K562 (cell line): ENCODE results near the gene TAS2R31. TPM values are rescaled to one million over a fixed set of nuclear protein-coding genes. Genes with fewer than 3 reads are reported as not detected.

Source experiments
- ATAC-seq: fragments of 200-7000 bp; cut with Tn5 transposase; 3 replicates; pipeline ENCODE4 v1.9.1; 2020; ENCODE audit warnings: moderate library complexity
- BruUV-seq: library from RNA; stranded (reverse); fragments of 400-500 nt; replicated peaks from 2 replicates; lab custom pipeline; 2021; lab: Mats Ljungman, UMichigan
- CTCF ChIA-PET: fragments of 300-600 bp; formaldehyde crosslinking; extraction: SDS; loops from one replicate; lab custom pipeline; 2021; ENCODE audit warnings: low intra/inter-chr PET ratio; lab: Yijun Ruan, JAX
- POLR2A ChIA-PET: fragments of 300-600, 350-650 bp; sonication (Branson Sonifier 250); formaldehyde crosslinking; extraction: SDS; loops from one replicate; lab custom pipeline; 2021; ENCODE audit warnings: antibody characterized with exemption, inconsistent platforms; lab: Yijun Ruan, JAX
- DNase-seq, 4 experiments: peaks; one replicate each; pipeline versions ENCODE4 v3.0.0 to v3.0.0-alpha.2; 2011 to 2018; ENCODE audit warnings: low spot score in 3 of 4, mixed read lengths in 3 of 4; ENCODE audit errors: extremely low read depth in 1 of 4
- FAIRE-seq: peaks from 2 replicates; lab custom pipeline; 2011; peaks lifted over from hg19 to GRCh38; lab: Jason Lieb, UNC
- H2AFZ ChIP-seq: 2 replicates; pipeline ENCODE4 v1.6.0; 2011; ENCODE audit warnings: low read depth, low read length, control low read depth, inconsistent platforms
- H3K27ac ChIP-seq: fragments of 200-600 bp; 3 replicates; pipeline ENCODE4 v1.8.0; 2011; ENCODE audit warnings: low read depth, mild to moderate bottlenecking, control low read depth, inconsistent platforms, low read length, moderate library complexity, mixed read lengths; ENCODE audit errors: extremely low read depth
- H3K27me3 ChIP-seq, 2 experiments: fragments of 300-600 bp in 1 of 2; 2 replicates in 1 of 2; 3 replicates in 1 of 2; pipeline versions ENCODE4 v1.6.0 to v1.8.0; 2011; ENCODE audit warnings: inconsistent platforms in 2 of 2, low read length in 2 of 2, mild to moderate bottlenecking in 1 of 2, mixed read lengths in 1 of 2, moderate library complexity in 1 of 2; ENCODE audit not compliant: control insufficient read depth in 2 of 2, insufficient read depth in 2 of 2
- H3K36me3 ChIP-seq: fragments of 300-600 bp; 3 replicates; pipeline ENCODE4 v1.8.0; 2011; ENCODE audit warnings: mild to moderate bottlenecking, low read length, inconsistent platforms; ENCODE audit not compliant: control insufficient read depth, insufficient read depth
- H3K4me1 ChIP-seq, 2 experiments: fragments of 200-600 bp in 1 of 2; replicated peaks in 1 of 2; 2 replicates in 1 of 2; 3 replicates in 1 of 2; pipeline versions ENCODE4 v1.5.1 to v1.8.0; 2011; ENCODE audit warnings: inconsistent platforms in 2 of 2, low read length in 2 of 2, mild to moderate bottlenecking in 1 of 2, mixed read lengths in 1 of 2, moderate library complexity in 1 of 2; ENCODE audit not compliant: control insufficient read depth in 2 of 2, insufficient read depth in 2 of 2
- H3K4me2 ChIP-seq: 2 replicates; pipeline ENCODE4 v1.6.1; 2011; ENCODE audit warnings: low read length, control low read depth, inconsistent platforms, mixed read lengths; ENCODE audit not compliant: insufficient read depth
- H3K4me3 ChIP-seq: fragments of 200-600 bp; sonication (generic), shearing (Covaris generic); 2 replicates; pipeline ENCODE4 v1.5.1; 2016; ENCODE audit warnings: control low read depth, inconsistent platforms
- H3K79me2 ChIP-seq: fragments of 200-600 bp; 3 replicates; pipeline ENCODE4 v1.8.0; 2011; ENCODE audit warnings: low read length, inconsistent platforms; ENCODE audit not compliant: control insufficient read depth, insufficient read depth
- H3K9ac ChIP-seq, 2 experiments: 2 replicates each; pipeline versions ENCODE4 v1.6.0 to v1.6.1; 2011; ENCODE audit warnings: low read depth in 2 of 2, low read length in 2 of 2, control low read depth in 1 of 2, inconsistent platforms in 1 of 2, mild to moderate bottlenecking in 1 of 2, mixed read lengths in 1 of 2; ENCODE audit not compliant: insufficient read depth in 1 of 2
- H3K9me1 ChIP-seq: one replicate; pipeline ENCODE4 v1.6.0; 2011; ENCODE audit warnings: inconsistent platforms, mild to moderate bottlenecking, low read length, moderate library complexity; ENCODE audit not compliant: control insufficient read depth, insufficient read depth
- H3K9me3 ChIP-seq: replicated peaks from 2 replicates; pipeline ENCODE4 v1.5.1; 2011; ENCODE audit warnings: low read depth, low read length, inconsistent platforms; ENCODE audit not compliant: control insufficient read depth, insufficient read depth
- H4K20me1 ChIP-seq: replicated peaks from 2 replicates; pipeline ENCODE4 v1.6.1; 2011; ENCODE audit warnings: low read length, inconsistent platforms, mixed read lengths; ENCODE audit not compliant: control insufficient read depth, insufficient read depth
- ARID3B ChIP-seq: fragments of 250-450 bp; sonication (Bioruptor Pico); IDR thresholded peaks from 2 replicates; pipeline ENCODE4 v1.4.0; 2020; ENCODE audit warnings: borderline replicate concordance
- BRF1 ChIP-seq: IDR thresholded peaks from 3 replicates; pipeline ENCODE4 v1.6.1; 2011; ENCODE audit warnings: borderline replicate concordance, mild to moderate bottlenecking; ENCODE audit not compliant: insufficient read length; ENCODE audit errors: extremely low read depth
- HEY1 ChIP-seq: fragments of 250-450 bp; sonication (Bioruptor Pico); IDR thresholded peaks from 2 replicates; pipeline ENCODE4 v1.5.0; 2020; ENCODE audit warnings: mild to moderate bottlenecking, moderate library complexity, borderline replicate concordance
- HLTF ChIP-seq: fragments of 450-650 bp; IDR thresholded peaks from 2 replicates; pipeline ENCODE4 v1.6.1; 2016
- MXD1 ChIP-seq: fragments of 250-450 bp; sonication (Bioruptor Pico); IDR thresholded peaks from 2 replicates; pipeline ENCODE4 v1.8.0; 2021; ENCODE audit warnings: borderline replicate concordance, mild to moderate bottlenecking, moderate library complexity; ENCODE audit not compliant: poor library complexity, severe bottlenecking
- NCOA4 ChIP-seq: fragments of 450-650 bp; IDR thresholded peaks from 2 replicates; pipeline ENCODE4 v1.6.1; 2018; ENCODE audit warnings: mild to moderate bottlenecking; ENCODE audit not compliant: partially characterized antibody
- PHTF2 ChIP-seq: fragments of 250-450 bp; sonication (Bioruptor Pico); IDR thresholded peaks from 2 replicates; pipeline ENCODE4 v1.5.0; 2021; ENCODE audit warnings: mild to moderate bottlenecking
- POLR2A ChIP-seq: fragments of 450-650 bp; conservative IDR thresholded peaks from 2 replicates; pipeline ENCODE4 v1.6.1; 2016
- POLR2G ChIP-seq: fragments of 200-400 bp; formaldehyde crosslinking; IDR thresholded peaks from 2 replicates; pipeline ENCODE4 v1.6.1; 2017; ENCODE audit warnings: low read depth, mild to moderate bottlenecking, antibody characterized with exemption, low read length, moderate library complexity
- PTBP1 ChIP-seq: fragments of 200-400 bp; formaldehyde crosslinking; IDR thresholded peaks from 2 replicates; pipeline ENCODE4 v1.6.1; 2017; ENCODE audit warnings: low read depth, low read length
- PYGO2 ChIP-seq: fragments of 450-650 bp; IDR thresholded peaks from 2 replicates; pipeline ENCODE4 v1.6.1; 2016; ENCODE audit warnings: mild to moderate bottlenecking, missing genetic modification characterization, moderate library complexity, missing compliant biosample characterization
- SETDB1 ChIP-seq: IDR thresholded peaks from one replicate; pipeline ENCODE4 v1.6.1; 2012; ENCODE audit warnings: low read length, control low read depth, inconsistent platforms
- SRSF3 ChIP-seq: fragments of 200-400 bp; formaldehyde crosslinking; IDR thresholded peaks from 2 replicates; pipeline ENCODE4 v1.6.1; 2016; ENCODE audit warnings: mild to moderate bottlenecking, low read length, moderate library complexity; ENCODE audit not compliant: insufficient read depth
- ZBTB17 ChIP-seq: fragments of 450-650 bp; formaldehyde crosslinking; IDR thresholded peaks from 2 replicates; pipeline ENCODE4 v1.4.0; 2020; ENCODE audit warnings: mild to moderate bottlenecking
- ZNF282 ChIP-seq: sonication (generic); formaldehyde crosslinking; IDR thresholded peaks from 2 replicates; pipeline ENCODE4 v1.8.1; 2023; ENCODE audit warnings: missing genetic modification reagents
- ZNF586 ChIP-seq: fragments of 450-650 bp; formaldehyde crosslinking; conservative IDR thresholded peaks from 2 replicates; pipeline ENCODE4 v1.4.0; 2020; ENCODE audit warnings: mild to moderate bottlenecking, moderate library complexity
- ZNF764 ChIP-seq: fragments of 250-450 bp; sonication (Bioruptor Pico); IDR thresholded peaks from 2 replicates; pipeline ENCODE4 v1.4.0; 2020; ENCODE audit warnings: low read depth, mild to moderate bottlenecking, moderate library complexity
- WGBS: fragments of 100-300 bp; shearing (Covaris generic); methylation state at CpG from one replicate; pipeline ENCODE4 v1.1.6; 2016; ENCODE audit warnings: low coverage, mixed read lengths; ENCODE audit not compliant: insufficient coverage; ENCODE audit errors: missing lambda C conversion rate; 5-methylcytosine and 5-hydroxymethylcytosine counted together
- in situ Hi-C: fragments of 300-500 bp; cut with MboI; formaldehyde crosslinking; loops from 4 replicates; pipeline ENCODE4 v1.15.0; 2018; ENCODE audit warnings: inconsistent platforms, mixed read lengths
- intact Hi-C: fragments of 100-400 bp; cut with micrococcal nuclease; formaldehyde crosslinking; loops from 2 replicates; pipeline ENCODE4 v1.14.2; 2022
- polyA plus RNA-seq, 8 experiments: library from polyadenylated mRNA; depleted of rRNA in 4 of 8; stranded (reverse) in 5 of 8; unstranded in 3 of 8; fragments of >200 nt; fragmentation: Nextera tagmentation in 2 of 8; fragmentation: Illumina TruSeq in 1 of 8; extraction: Ambion mirVana in 2 of 8; extraction: Trizol in 1 of 8; gene quantifications; 2 replicates each; pipeline versions ENCODE4 v1.2.1 to v1.2.3, GENCODE V29; 2011 to 2014; ENCODE audit warnings: inconsistent platforms in 1 of 8, missing spikeins in 1 of 8
- total RNA-seq, 7 experiments: library from RNA; depleted of rRNA in 6 of 7; stranded (reverse); fragments of >200 nt in 6 of 7; fragmentation: Illumina TruSeq in 2 of 7; extraction: Trizol in 2 of 7; gene quantifications; 2 replicates each; pipeline versions ENCODE4 v1.2.1 to v1.2.3, GENCODE V29; 2011 to 2021; ENCODE audit warnings: low replicate concordance in 1 of 7

The TAS2R31 gene
- total and polyA plus RNA-seq, 9 of the 15 experiments (the other 6 are each of a cell fraction or from before 2014, with no cell fraction given) = 0.59 to 3.6 (median 1.4) TPM; not detected in 4

GRCh38 chr12:11040162-11040561 lies 9.0 kb upstream of the TAS2R31 start (continued):
- no peak for TF ChIP-seq SRSF3
- TF ChIP-seq, all 486 proteins: peak for 0

- no peak overlapping the region for H3K4me3 ChIP-seq
- no peak overlapping the region for H3K4me2 ChIP-seq
- no peak overlapping the region for H2AFZ ChIP-seq
- no TSS peak for BruUV-seq
- DNase-seq (no peak), ATAC-seq (no peak), FAIRE-seq (no peak)
- no peak overlapping the region for H3K27ac ChIP-seq
- H3K9me1 ChIP-seq = no peaks in the 10 kb centered on the region
- CTCF ChIA-PET = no interaction called here
- no peaks in the 10 kb centered on the region for H3K79me2 ChIP-seq
- no peaks in the 10 kb centered on the region for H3K4me1 ChIP-seq
- POLR2A ChIA-PET = no interaction called here
- H4K20me1 ChIP-seq = no peaks in the 10 kb centered on the region
- WGBS = 88% methylated on average over 3 of the region's 3 CpGs
- H3K9me3 ChIP-seq = no peaks in the 10 kb centered on the region
- in situ Hi-C loops (no loop called here), intact Hi-C loops (no loop called here)
- H3K36me3 ChIP-seq = peaks cover 4% of the 10 kb centered on the region; the same call in 1 of the 3 replicates
- H3K27me3 ChIP-seq = no peaks in the 10 kb centered on the region
- no peak overlapping the region for H3K9ac ChIP-seq
- TF ChIP-seq SETDB1 = no peak
- no peak for TF ChIP-seq ARID3B (CRISPR knock-in tag)
- TF ChIP-seq POLR2A = no peak
- TF ChIP-seq PYGO2 = no peak
- TF ChIP-seq ZNF282 (CRISPR knock-in tag) = no peak
- TF ChIP-seq PHTF2 (CRISPR knock-in tag) = no peak
- TF ChIP-seq ZNF764 = no peak
- no peak for TF ChIP-seq NCOA4
- no peak for TF ChIP-seq HLTF
- no peak for TF ChIP-seq PTBP1
- TF ChIP-seq HEY1 (CRISPR knock-in tag) = no peak
- no peak for TF ChIP-seq ZBTB17 (CRISPR knock-in tag)
- no peak for TF ChIP-seq MXD1 (CRISPR knock-in tag)
- TF ChIP-seq BRF1 = no peak
- no peak for TF ChIP-seq POLR2G
- TF ChIP-seq ZNF586 (CRISPR knock-in tag) = no peak
Measured at GRCh38 chr12:11039171-11039570, 8.0 kb upstream of the TAS2R31 start.
